Heart right ventricle (tissue), 16 donors: ENCODE data around the gene ZBTB7A. TPM values are rescaled to one million over a fixed set of nuclear protein-coding genes. Genes with fewer than 3 reads are reported as not detected.

Source experiments
- ATAC-seq, 8 donors: fragments of 200-7000 bp; cut with Tn5 transposase; one replicate each; pipeline ENCODE4 v1.9.1; 2020; ENCODE audit warnings: mild to moderate bottlenecking in 8 of 8, moderate library complexity in 8 of 8, moderate number of reproducible peaks in 1 of 8
- DNase-seq, 2 donors: peaks; one replicate each; pipeline ENCODE4 v3.0.0-alpha.2; 2020
- H3K27ac ChIP-seq, 10 donors: fragments of 200-600 bp; sonication (generic) in 2 of 10; one replicate each; pipeline versions ENCODE4 v1.5.0 to v1.8.0; 2020 to 2022; ENCODE audit warnings: mild to moderate bottlenecking in 3 of 10
- H3K27me3 ChIP-seq, 7 donors: fragments of 200-600 bp; one replicate each; pipeline ENCODE4 v1.8.0; 2021 to 2022; ENCODE audit warnings: mild to moderate bottlenecking in 2 of 7
- H3K36me3 ChIP-seq, 9 donors: fragments of 200-600 bp; sonication (generic) in 1 of 9; one replicate each; pipeline versions ENCODE4 v1.5.0 to v1.8.0; 2020 to 2022; ENCODE audit warnings: mild to moderate bottlenecking in 2 of 9
- H3K4me1 ChIP-seq, 9 donors: fragments of 200-600 bp; sonication (generic) in 1 of 9; one replicate each; pipeline versions ENCODE4 v1.5.0 to v1.8.0; 2020 to 2022; ENCODE audit warnings: mild to moderate bottlenecking in 4 of 9
- H3K4me3 ChIP-seq, 10 donors: fragments of 200-600 bp; sonication (generic) in 2 of 10; one replicate each; pipeline versions ENCODE4 v1.5.0 to v1.8.0; 2020 to 2022; ENCODE audit warnings: mild to moderate bottlenecking in 7 of 10, moderate library complexity in 2 of 10
- H3K9me3 ChIP-seq, 11 donors: fragments of 200-600 bp in 10 of 11; sonication (generic) in 2 of 11; one replicate each; pipeline versions ENCODE4 v1.5.0 to v1.8.0; 2013 to 2022; ENCODE audit warnings: mild to moderate bottlenecking in 2 of 11, control low read depth in 1 of 11, moderate library complexity in 1 of 11
- WGBS, 2 donors: extraction: QIAGEN DNeasy Blood & Tissue Kit; methylation state at CpG; one replicate each; pipeline ENCODE4 v1.1.7; 2013; ENCODE audit warnings: inconsistent platforms in 1 of 2; 5-methylcytosine and 5-hydroxymethylcytosine counted together
- intact Hi-C, 10 donors: fragments of 100-400 bp; cut with DNase I; formaldehyde crosslinking; loops; one replicate each; pipeline versions ENCODE4 v1.11.1 to v1.14.2; 2022
- polyA plus RNA-seq, 2 donors: library from polyadenylated mRNA; stranded (reverse); fragments of 200-250 nt; gene quantifications; one replicate each; pipeline ENCODE4 v1.2.3, GENCODE V29; 2013
- total RNA-seq, 10 donors: library from RNA; stranded (reverse); fragmentation: NEBNext Ultra II Directional in 3 of 10; extraction: Animal tissue kit (Norgen Biotek cat#: 25700) in 3 of 10; gene quantifications; one replicate each; pipeline versions ENCODE4 v1.2.1 to v1.2.4, GENCODE V29; 2021 to 2023
- TF ChIP-seq, protein P1 (sequence below), 9 donors: fragments of 200-600 bp; sonication (generic) in 2 of 9; IDR thresholded peaks; one replicate each; pipeline versions ENCODE4 v1.5.0 to v1.8.0; 2021 to 2022; ENCODE audit warnings: antibody characterized with exemption in 9 of 9, mild to moderate bottlenecking in 5 of 9, moderate library complexity in 1 of 9
- donor health status: Arrhythmogenic right ventricular cardiomyopathy.
- donor health status: ischemic (EF 13 %, LVEDD 7.1; RV severe dilation, severe dysfunction).
- donor health status: healthy with polysubstance abuse.
- donor health status: DM: no; HTN: yes; CAD: no.
- donor health status: DM: no; HTN: no; CAD: no.
- donor health status: ischemic (EF 25% LVEDD 6.9; RV normal size, moderate dysfunction).
- donor health status: ischemic (EF 25% LVEDD 5.7; RV mildly dilated, moderate dysfunction).
- donor health status: healthy.
- donor health status: DM: yes; HTN: yes; CAD: no.
- donor health status: Ischemic cardiomyopathy.
- donor health status: ischemic (EF 35%, LVEDD 5.7; RV mildly dilated, moderate dysfunction).
- donor health status: nonischemic (EF 11% LVEDD 7.7; RV severe dilation, severe dysfunction).
- donor health status: DM: yes; HTN: yes; CAD: no.
- donor health status: PGD.
- donor health status: ischemic (EF 29% LVEDD 5.4; RV normal size, mild dysfunction).
- donor health status: nonischemic (EF 23%, LVEDD 6.1; RV moderate dilation, normal function).

Gene ZBTB7A
- total and polyA plus RNA-seq, 12 donors = 9.6 to 40.5 (median 25.2) TPM

DNA sequence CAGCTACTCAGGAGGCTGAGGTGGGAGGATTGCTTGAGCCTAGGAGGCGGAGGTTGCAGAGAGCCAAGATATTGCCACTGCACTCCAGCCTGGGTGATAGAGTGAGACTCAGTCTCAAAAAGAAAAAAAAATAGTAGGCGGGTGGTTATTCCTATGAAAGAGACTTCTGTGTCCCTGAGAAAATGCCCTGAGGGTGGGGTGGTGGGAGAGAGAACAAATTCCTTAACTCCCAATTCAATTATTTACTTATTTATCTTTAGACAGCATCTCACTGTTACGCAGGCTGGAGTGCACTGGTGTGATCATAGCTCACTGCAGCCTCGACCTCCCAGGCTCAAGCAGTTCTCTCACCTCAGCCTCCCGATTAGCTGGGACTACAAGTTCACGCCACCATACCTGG is 71.1 kb downstream of the ZBTB7A start:
- Histone ChIP-seq H3K27ac (no peak overlapping the region), H3K9me3 (no peaks in the 10 kb centered on the region), H3K4me3 (no peak overlapping the region), H3K4me1 (no peaks in the 10 kb centered on the region), H3K27me3 (no peaks in the 10 kb centered on the region), H3K36me3 (no peaks in the 10 kb centered on the region)
- intact Hi-C loops = loop anchor here in 1 of 10 donors (10.0 kb wide), 1 partner anchor 119 kb away; no protein-coding TSS in a partner anchor
- DNase-seq = no peak
- WGBS, 2 donors = 86 to 88% methylated on average over 6 of the region's 6 CpGs
- TF ChIP-seq, protein P1, sequence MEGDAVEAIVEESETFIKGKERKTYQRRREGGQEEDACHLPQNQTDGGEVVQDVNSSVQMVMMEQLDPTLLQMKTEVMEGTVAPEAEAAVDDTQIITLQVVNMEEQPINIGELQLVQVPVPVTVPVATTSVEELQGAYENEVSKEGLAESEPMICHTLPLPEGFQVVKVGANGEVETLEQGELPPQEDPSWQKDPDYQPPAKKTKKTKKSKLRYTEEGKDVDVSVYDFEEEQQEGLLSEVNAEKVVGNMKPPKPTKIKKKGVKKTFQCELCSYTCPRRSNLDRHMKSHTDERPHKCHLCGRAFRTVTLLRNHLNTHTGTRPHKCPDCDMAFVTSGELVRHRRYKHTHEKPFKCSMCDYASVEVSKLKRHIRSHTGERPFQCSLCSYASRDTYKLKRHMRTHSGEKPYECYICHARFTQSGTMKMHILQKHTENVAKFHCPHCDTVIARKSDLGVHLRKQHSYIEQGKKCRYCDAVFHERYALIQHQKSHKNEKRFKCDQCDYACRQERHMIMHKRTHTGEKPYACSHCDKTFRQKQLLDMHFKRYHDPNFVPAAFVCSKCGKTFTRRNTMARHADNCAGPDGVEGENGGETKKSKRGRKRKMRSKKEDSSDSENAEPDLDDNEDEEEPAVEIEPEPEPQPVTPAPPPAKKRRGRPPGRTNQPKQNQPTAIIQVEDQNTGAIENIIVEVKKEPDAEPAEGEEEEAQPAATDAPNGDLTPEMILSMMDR (IDR thresholded peaks at IDR 0.05) = no peak
- ATAC-seq = no peak

Other genes with a start within 250 kb of the ZBTB7A start
- gene ZFR2, start 197.9 kb downstream of the ZBTB7A start, total RNA-seq = under 1 TPM in 2 of 10 donors, not detected in 8; 0.04 to 0.29 TPM
- not detected for gene ZFR2, start 197.9 kb downstream of the ZBTB7A start, polyA plus RNA-seq
- gene ATCAY, start 186.2 kb downstream of the ZBTB7A start, total RNA-seq = not detected
- not detected for gene ATCAY, start 186.2 kb downstream of the ZBTB7A start, polyA plus RNA-seq
- 1,000 to 10,000 TPM in 1 of 10 donors, 100 to 1,000 TPM in 9; 241 to 2,570 (median 640) TPM for gene NMRK2, start 133.8 kb downstream of the ZBTB7A start, total RNA-seq
- 1,000 to 10,000 TPM; 1,128 to 1,168 TPM for gene NMRK2, start 133.8 kb downstream of the ZBTB7A start, polyA plus RNA-seq
- gene DAPK3, start 95.8 kb downstream of the ZBTB7A start, total RNA-seq = 100 to 1,000 TPM in 5 of 10 donors, 10 to 100 TPM in 5; 72.5 to 222 (median 99.5) TPM
- 100 to 1,000 TPM; 140 to 214 TPM for gene DAPK3, start 95.8 kb downstream of the ZBTB7A start, polyA plus RNA-seq
- 1,000 to 10,000 TPM; 1,845 to 2,887 (median 2,645) TPM for gene EEF2, start 81.4 kb downstream of the ZBTB7A start, total RNA-seq
- gene EEF2, start 81.4 kb downstream of the ZBTB7A start, polyA plus RNA-seq = 1,000 to 10,000 TPM in 1 of 2 donors, 100 to 1,000 TPM in 1; 704 to 1,279 TPM
- gene PIAS4, start 59.2 kb downstream of the ZBTB7A start, total RNA-seq = 10 to 100 TPM; 11.5 to 22.8 (median 14.3) TPM
- 10 to 100 TPM in 1 of 2 donors, 1 to 10 TPM in 1; 8.5 to 10.5 TPM for gene PIAS4, start 59.2 kb downstream of the ZBTB7A start, polyA plus RNA-seq
- gene MAP2K2, start 57.2 kb upstream of the ZBTB7A start, total RNA-seq = 100 to 1,000 TPM in 5 of 10 donors, 10 to 100 TPM in 5; 91.5 to 155 (median 101) TPM
- 100 to 1,000 TPM; 163 to 288 TPM for gene MAP2K2, start 57.2 kb upstream of the ZBTB7A start, polyA plus RNA-seq
- gene CREB3L3, start 86.7 kb upstream of the ZBTB7A start, total RNA-seq = not detected
- gene CREB3L3, start 86.7 kb upstream of the ZBTB7A start, polyA plus RNA-seq = under 1 TPM in 1 of 2 donors, not detected in 1; 0.01 TPM
- gene SIRT6, start 115.7 kb upstream of the ZBTB7A start, total RNA-seq = 10 to 100 TPM in 8 of 10 donors, 1 to 10 TPM in 2; 7.9 to 14.6 (median 11.9) TPM
- 10 to 100 TPM; 24.1 to 26.9 TPM for gene SIRT6, start 115.7 kb upstream of the ZBTB7A start, polyA plus RNA-seq
- 1 to 10 TPM in 1 of 10 donors, under 1 TPM in 9; 0.12 to 1.0 (median 0.29) TPM for gene ANKRD24, start 115.8 kb upstream of the ZBTB7A start, total RNA-seq
- under 1 TPM; 0.14 to 0.66 TPM for gene ANKRD24, start 115.8 kb upstream of the ZBTB7A start, polyA plus RNA-seq
- 1 to 10 TPM in 2 of 10 donors, under 1 TPM in 4, not detected in 4; 0.49 to 2.2 (median 0.81) TPM for gene EBI3, start 162.6 kb upstream of the ZBTB7A start, total RNA-seq
- gene EBI3, start 162.6 kb upstream of the ZBTB7A start, polyA plus RNA-seq = 1 to 10 TPM in 1 of 2 donors, under 1 TPM in 1; 0.73 to 2.4 TPM
- 10 to 100 TPM in 6 of 10 donors, 1 to 10 TPM in 4; 7.9 to 11.9 (median 10.4) TPM for gene YJU2, start 180.2 kb upstream of the ZBTB7A start, total RNA-seq
- gene YJU2, start 180.2 kb upstream of the ZBTB7A start, polyA plus RNA-seq = 10 to 100 TPM; 29.2 to 32.8 TPM
- gene SHD, start 212.4 kb upstream of the ZBTB7A start, total RNA-seq = under 1 TPM in 3 of 10 donors, not detected in 7; 0.17 to 0.37 (median 0.30) TPM
- under 1 TPM in 1 of 2 donors, not detected in 1; 0.03 TPM for gene SHD, start 212.4 kb upstream of the ZBTB7A start, polyA plus RNA-seq
- under 1 TPM in 1 of 10 donors, not detected in 9; 0.35 TPM for gene TMIGD2, start 235.5 kb upstream of the ZBTB7A start, total RNA-seq
- gene TMIGD2, start 235.5 kb upstream of the ZBTB7A start, polyA plus RNA-seq = under 1 TPM in 1 of 2 donors, not detected in 1; 0.07 TPM
- under 1 TPM in 1 of 10 donors, not detected in 9; 0.25 TPM for gene FSD1, start 237.7 kb upstream of the ZBTB7A start, total RNA-seq
- gene FSD1, start 237.7 kb upstream of the ZBTB7A start, polyA plus RNA-seq = under 1 TPM in 1 of 2 donors, not detected in 1; 0.10 TPM